Measurements from ENCODE around the gene ASIC2. TPM values are rescaled to one million over a fixed set of nuclear protein-coding genes. Genes with fewer than 3 reads are reported as not detected.

ASIC2 gene
- total RNA-seq, result under 0.01 TPM
- polyA plus RNA-seq (ENCODE audit: insufficient read depth in 1 of 8, insufficient read length in 8 of 8, low replicate concordance in 1 of 8), result under 1 TPM; 0.10 to 0.71 (median 0.17) TPM
- long read RNA-seq, donor 1, result 0 reads
- long read RNA-seq, donor 2, result 0 reads
- long read RNA-seq, donor 3, result 0 reads
- long read RNA-seq, donor 4, result 0 reads
- long read RNA-seq, donor 5, result 0 reads
- long read RNA-seq, donor 6, result 0 reads
- long read RNA-seq, donor 7, result 0 reads
- long read RNA-seq, donor 8, result 0 reads
- long read RNA-seq, donor 9, result 0 reads
- long read RNA-seq, donor 10, result 0 reads
- long read RNA-seq, donor 11, result 0 reads

DNA sequence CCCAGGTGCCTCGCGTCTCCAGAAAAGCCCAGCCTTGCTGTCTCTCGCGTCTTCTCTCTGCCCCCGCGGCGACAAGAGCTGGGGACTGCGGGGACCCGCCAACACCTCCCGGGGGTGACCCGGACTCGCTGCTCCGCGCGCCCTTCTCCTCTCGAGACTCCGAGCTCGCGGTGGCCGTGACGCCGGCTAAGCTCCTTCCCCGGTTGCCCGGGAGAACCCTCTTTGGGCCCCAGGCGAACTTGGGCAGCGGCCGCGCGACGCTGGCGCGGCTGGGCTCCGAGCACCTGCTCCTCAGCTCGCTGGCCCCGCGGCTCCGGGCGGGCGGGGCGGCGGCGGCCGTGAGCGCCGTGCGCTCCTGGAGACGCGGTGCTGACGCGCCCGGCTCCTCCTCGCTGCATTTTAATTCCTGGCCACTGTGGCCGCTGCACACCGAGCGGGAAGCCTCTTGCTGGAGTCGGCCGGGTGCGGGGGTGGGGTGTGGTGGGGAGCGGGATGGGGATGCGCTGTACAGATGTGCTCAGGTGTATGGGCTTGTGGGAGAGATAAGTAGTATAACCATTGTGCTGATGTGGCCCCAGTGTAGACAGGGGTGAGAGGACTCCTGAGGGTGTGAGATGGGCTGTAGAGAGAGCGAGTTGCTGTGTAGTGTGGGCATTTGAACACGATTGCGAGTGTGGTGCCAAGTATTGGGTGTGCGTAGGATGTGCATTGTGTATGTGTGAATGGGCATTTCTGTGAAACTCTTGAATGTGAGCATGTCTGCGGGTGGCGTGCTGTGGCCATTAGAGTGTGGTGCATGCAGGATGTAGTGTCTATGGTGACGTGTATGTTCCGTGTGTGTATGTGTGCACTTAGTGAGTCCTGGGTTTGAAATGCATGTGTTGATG is at the start of gene ASIC2:
Gene ASIC2, minus strand, starts transcription at position 315 of the 887 bp plus-strand sequence.
- no peak within 1 kb of the TSS for H3K4me3 ChIP-seq (ENCODE audit: low read length)
- H3K27ac ChIP-seq (ENCODE audit: low read length), result no peak within 1 kb of the TSS
- H3K9me3 ChIP-seq (replicated peaks; ENCODE audit: control insufficient read depth, low read depth, low read length), result no peaks in the 10 kb centered on the region
- no peaks in the 10 kb centered on the region for H3K36me3 ChIP-seq (ENCODE audit: control insufficient read depth, insufficient read depth, low read length)
- WGBS (ENCODE audit: insufficient coverage), result 6% methylated on average over 65 of the region's 68 CpGs
- H3K27me3 ChIP-seq (ENCODE audit: control insufficient read depth, insufficient read depth, low read length), result peaks cover 68% of the 10 kb centered on the region
- peak; percentile 10 for DNase-seq
- peaks cover 4% of the 10 kb centered on the region for H3K4me1 ChIP-seq (ENCODE audit: control insufficient read depth, insufficient read depth, low read length)

DNA sequence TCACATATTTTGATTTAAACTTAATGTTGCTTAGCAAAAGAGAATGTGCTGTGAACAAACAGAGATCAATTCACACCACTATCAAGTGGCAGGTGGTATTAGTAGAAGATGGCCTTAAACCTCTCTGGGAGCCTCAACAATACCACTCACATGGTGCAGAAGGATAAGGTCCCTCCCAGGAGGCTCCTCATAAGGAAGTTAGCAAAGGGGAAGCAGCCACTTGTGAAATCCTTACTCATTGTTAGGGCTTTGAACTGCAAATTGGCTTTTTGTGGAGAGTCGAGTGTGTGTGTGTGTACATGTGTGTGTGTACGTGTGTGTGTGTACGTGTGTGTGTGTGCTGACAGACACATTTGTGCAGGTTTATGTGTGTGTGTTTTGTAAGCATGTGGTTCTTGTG is 48.9 kb upstream of the ASIC2 start:
- no peaks in the 10 kb centered on the region for H3K4me1 ChIP-seq (ENCODE audit: control insufficient read depth, insufficient read depth, low read length)
- H3K27ac ChIP-seq (ENCODE audit: low read length), result no peak overlapping the region
- 71% methylated on average over 3 of the region's 3 CpGs for WGBS (ENCODE audit: insufficient coverage)
- H3K27me3 ChIP-seq (ENCODE audit: control insufficient read depth, insufficient read depth, low read length), result peaks cover 2% of the 10 kb centered on the region
- H3K9me3 ChIP-seq (replicated peaks; ENCODE audit: control insufficient read depth, low read depth, low read length), result no peaks in the 10 kb centered on the region
- H3K4me3 ChIP-seq (ENCODE audit: low read length), result no peak overlapping the region
- DNase-seq, result no peak
- H3K36me3 ChIP-seq (ENCODE audit: control insufficient read depth, insufficient read depth, low read length), result no peaks in the 10 kb centered on the region

DNA sequence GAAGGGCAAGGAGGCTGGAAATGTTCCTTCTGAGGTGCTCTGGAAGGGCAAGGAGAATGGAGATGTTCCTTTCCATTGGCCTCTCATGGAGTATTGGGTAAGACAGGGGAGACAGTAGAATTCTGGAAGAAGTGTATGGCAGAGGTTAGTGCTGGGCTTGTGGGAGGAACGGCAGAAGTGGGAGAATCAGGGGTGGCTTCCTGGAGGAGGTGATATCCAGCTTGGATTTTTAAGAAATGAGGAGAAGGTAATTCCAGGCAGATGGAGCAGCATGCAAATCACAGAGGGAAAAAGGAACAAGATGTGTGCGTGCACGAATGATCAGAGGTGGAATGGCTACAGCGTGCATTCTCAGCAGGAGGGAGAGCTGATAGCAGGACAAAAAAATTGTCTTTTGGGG is 45.1 kb upstream of the ASIC2 start:
- Histone ChIP-seq H3K9me3 (replicated peaks; ENCODE audit: control insufficient read depth, low read depth, low read length) (no peaks in the 10 kb centered on the region), H3K4me1 (ENCODE audit: control insufficient read depth, insufficient read depth, low read length) (no peaks in the 10 kb centered on the region), H3K27ac (ENCODE audit: low read length) (no peak overlapping the region), H3K4me3 (ENCODE audit: low read length) (no peak overlapping the region), H3K36me3 (ENCODE audit: control insufficient read depth, insufficient read depth, low read length) (no peaks in the 10 kb centered on the region), H3K27me3 (ENCODE audit: control insufficient read depth, insufficient read depth, low read length) (peaks cover 6% of the 10 kb centered on the region)
- 65% methylated on average over 4 of the region's 4 CpGs for WGBS (ENCODE audit: insufficient coverage)
- DNase-seq, result no peak

DNA sequence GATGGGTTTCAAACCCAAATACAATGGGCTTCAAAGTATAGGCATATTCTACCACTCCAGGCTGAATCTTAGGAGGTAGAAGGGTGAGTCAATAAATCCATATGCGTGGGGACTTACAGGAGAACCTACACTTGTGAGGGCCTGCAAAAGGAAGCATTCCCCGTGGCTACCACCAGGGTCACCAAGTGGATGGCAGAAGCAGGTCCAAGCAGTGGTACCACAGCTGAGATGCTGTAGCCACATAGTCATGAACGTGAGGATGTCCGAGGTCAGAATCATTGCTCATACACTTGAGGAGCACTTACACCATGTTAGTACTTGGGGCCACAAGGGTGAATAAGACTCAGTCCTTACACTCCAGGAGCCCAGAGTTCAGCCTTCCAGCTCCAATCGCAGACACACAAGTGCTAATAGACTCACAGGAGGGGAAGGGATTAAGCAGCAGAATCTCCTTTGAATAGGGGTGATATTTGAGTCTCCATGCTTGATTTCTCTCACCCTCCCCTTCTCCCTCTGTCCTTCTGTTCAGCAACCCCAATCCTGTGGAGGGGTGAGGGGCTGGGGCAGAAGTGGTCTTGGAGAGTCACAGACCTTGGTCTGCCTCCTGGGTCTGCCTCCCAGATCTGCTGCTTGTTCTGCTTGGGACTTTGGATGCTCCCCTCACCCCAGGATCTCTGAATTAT is 42.5 kb upstream of the ASIC2 start:
- peaks cover 6% of the 10 kb centered on the region for H3K27me3 ChIP-seq (ENCODE audit: control insufficient read depth, insufficient read depth, low read length)
- no peak overlapping the region for H3K4me3 ChIP-seq (ENCODE audit: low read length)
- DNase-seq, result no peak
- 39% methylated on average over 4 of the region's 5 CpGs for WGBS (ENCODE audit: insufficient coverage)
- no peaks in the 10 kb centered on the region for H3K9me3 ChIP-seq (replicated peaks; ENCODE audit: control insufficient read depth, low read depth, low read length)
- no peaks in the 10 kb centered on the region for H3K36me3 ChIP-seq (ENCODE audit: control insufficient read depth, insufficient read depth, low read length)
- no peaks in the 10 kb centered on the region for H3K4me1 ChIP-seq (ENCODE audit: control insufficient read depth, insufficient read depth, low read length)
- H3K27ac ChIP-seq (ENCODE audit: low read length), result no peak overlapping the region

GRCh38 chr17:33334703-33335102 is 41.6 kb upstream of the ASIC2 start:
- Histone ChIP-seq H3K27me3 (ENCODE audit: control insufficient read depth, insufficient read depth, low read length) (peaks cover 7% of the 10 kb centered on the region), H3K4me1 (ENCODE audit: control insufficient read depth, insufficient read depth, low read length) (no peaks in the 10 kb centered on the region), H3K36me3 (ENCODE audit: control insufficient read depth, insufficient read depth, low read length) (no peaks in the 10 kb centered on the region), H3K27ac (ENCODE audit: low read length) (no peak overlapping the region), H3K9me3 (replicated peaks; ENCODE audit: control insufficient read depth, low read depth, low read length) (no peaks in the 10 kb centered on the region), H3K4me3 (ENCODE audit: low read length) (no peak overlapping the region)
- DNase-seq, result no peak
- 75% methylated on average over 3 of the region's 4 CpGs for WGBS (ENCODE audit: insufficient coverage)

DNA sequence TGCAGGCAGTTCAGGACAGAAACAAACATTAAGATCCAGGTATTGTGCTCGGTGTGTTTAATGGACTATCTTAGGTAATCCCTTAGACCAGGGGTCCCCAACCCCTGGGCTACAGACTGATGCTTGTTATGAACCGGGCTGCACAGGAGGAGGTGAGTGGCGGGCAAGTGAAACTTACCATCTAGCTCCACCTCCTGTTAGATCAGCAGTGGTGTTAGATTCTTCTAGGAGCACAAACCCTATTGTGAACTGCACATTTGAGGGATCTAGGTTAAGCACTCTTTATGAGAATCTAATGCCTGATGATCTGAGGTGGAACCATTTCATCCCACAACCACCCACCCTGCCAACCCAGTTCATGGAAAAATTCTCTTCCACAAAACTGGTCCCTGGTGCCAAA is 37.8 kb upstream of the ASIC2 start:
- 80% methylated on average over 1 of the region's 3 CpGs for WGBS (ENCODE audit: insufficient coverage)
- Histone ChIP-seq H3K9me3 (replicated peaks; ENCODE audit: control insufficient read depth, low read depth, low read length) (no peaks in the 10 kb centered on the region), H3K4me3 (ENCODE audit: low read length) (no peak overlapping the region), H3K36me3 (ENCODE audit: control insufficient read depth, insufficient read depth, low read length) (no peaks in the 10 kb centered on the region), H3K27me3 (ENCODE audit: control insufficient read depth, insufficient read depth, low read length) (peaks cover 4% of the 10 kb centered on the region), H3K27ac (ENCODE audit: low read length) (no peak overlapping the region), H3K4me1 (ENCODE audit: control insufficient read depth, insufficient read depth, low read length) (no peaks in the 10 kb centered on the region)
- no peak for DNase-seq

DNA sequence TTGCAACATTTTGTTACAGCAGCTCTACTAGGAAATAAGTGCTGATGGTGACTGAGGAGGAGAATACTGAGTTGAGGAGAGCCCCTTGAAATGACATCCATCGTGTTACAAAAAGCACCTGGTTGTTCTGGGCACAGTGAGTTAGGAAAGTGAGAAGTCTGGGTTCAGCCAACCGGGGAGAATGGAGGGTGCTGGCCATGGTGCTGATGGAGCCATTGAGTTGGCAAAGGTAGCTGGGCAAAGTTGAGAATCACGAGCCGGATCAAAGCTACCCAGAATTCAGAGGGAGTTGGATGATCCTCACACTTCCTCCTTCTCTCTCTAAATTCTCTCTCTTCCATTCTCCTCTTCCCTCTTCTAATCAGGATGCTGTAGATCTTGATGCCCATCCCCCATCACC is 35.0 kb upstream of the ASIC2 start:
- 30% methylated on average over 1 of the region's 4 CpGs for WGBS (ENCODE audit: insufficient coverage)

GRCh38 chr17:33324736-33325135 is 31.6 kb upstream of the ASIC2 start:
- Histone ChIP-seq H3K9me3 (replicated peaks; ENCODE audit: control insufficient read depth, low read depth, low read length) (no peaks in the 10 kb centered on the region), H3K27ac (ENCODE audit: low read length) (no peak overlapping the region), H3K27me3 (ENCODE audit: control insufficient read depth, insufficient read depth, low read length) (no peaks in the 10 kb centered on the region), H3K4me3 (ENCODE audit: low read length) (no peak overlapping the region), H3K4me1 (ENCODE audit: control insufficient read depth, insufficient read depth, low read length) (no peaks in the 10 kb centered on the region), H3K36me3 (ENCODE audit: control insufficient read depth, insufficient read depth, low read length) (no peaks in the 10 kb centered on the region)
- WGBS (ENCODE audit: insufficient coverage), result no CpG with 5 or more reads among the region's 3 CpGs
- DNase-seq, result no peak

More for the DNA sequence above, 35.0 kb upstream of the ASIC2 start:
- Histone ChIP-seq H3K9me3 (replicated peaks; ENCODE audit: control insufficient read depth, low read depth, low read length) (no peaks in the 10 kb centered on the region), H3K27me3 (ENCODE audit: control insufficient read depth, insufficient read depth, low read length) (peaks cover 3% of the 10 kb centered on the region), H3K4me1 (ENCODE audit: control insufficient read depth, insufficient read depth, low read length) (no peaks in the 10 kb centered on the region), H3K4me3 (ENCODE audit: low read length) (no peak overlapping the region), H3K27ac (ENCODE audit: low read length) (no peak overlapping the region), H3K36me3 (ENCODE audit: control insufficient read depth, insufficient read depth, low read length) (no peaks in the 10 kb centered on the region)
- DNase-seq, result peak; percentile 11

DNA sequence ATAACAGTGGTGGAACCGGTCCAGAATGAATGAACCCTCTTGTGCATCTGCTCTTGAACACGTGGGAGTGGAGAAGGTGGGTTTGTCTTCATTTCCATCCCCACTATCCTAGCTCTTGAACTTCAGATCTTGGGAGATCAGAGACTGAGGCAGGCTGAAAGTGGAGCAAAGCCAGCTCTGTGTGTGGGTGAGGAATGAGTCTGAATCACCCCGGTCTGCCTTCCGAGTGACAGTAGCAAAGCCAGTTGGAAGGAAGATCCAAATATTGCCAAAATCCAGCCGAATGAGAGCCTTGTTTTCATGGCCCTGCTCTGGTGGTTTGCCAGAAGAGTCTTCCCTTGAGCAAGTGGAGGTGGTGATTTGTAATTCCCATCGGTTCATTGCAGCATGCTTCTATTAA is 29.0 kb upstream of the ASIC2 start:
- no peaks in the 10 kb centered on the region for H3K9me3 ChIP-seq (replicated peaks; ENCODE audit: control insufficient read depth, low read depth, low read length)
- H3K27me3 ChIP-seq (ENCODE audit: control insufficient read depth, insufficient read depth, low read length), result peaks cover 9% of the 10 kb centered on the region
- DNase-seq, result no peak
- H3K36me3 ChIP-seq (ENCODE audit: control insufficient read depth, insufficient read depth, low read length), result no peaks in the 10 kb centered on the region
- 51% methylated on average over 2 of the region's 6 CpGs for WGBS (ENCODE audit: insufficient coverage)
- H3K4me1 ChIP-seq (ENCODE audit: control insufficient read depth, insufficient read depth, low read length), result no peaks in the 10 kb centered on the region
- no peak overlapping the region for H3K4me3 ChIP-seq (ENCODE audit: low read length)
- no peak overlapping the region for H3K27ac ChIP-seq (ENCODE audit: low read length)

GRCh38 chr17:33318241-33318640 is 25.1 kb upstream of the ASIC2 start:
- Histone ChIP-seq H3K27ac (ENCODE audit: low read length) (no peak overlapping the region), H3K36me3 (ENCODE audit: control insufficient read depth, insufficient read depth, low read length) (no peaks in the 10 kb centered on the region), H3K4me1 (ENCODE audit: control insufficient read depth, insufficient read depth, low read length) (no peaks in the 10 kb centered on the region), H3K27me3 (ENCODE audit: control insufficient read depth, insufficient read depth, low read length) (peaks cover 12% of the 10 kb centered on the region), H3K4me3 (ENCODE audit: low read length) (no peak overlapping the region), H3K9me3 (replicated peaks; ENCODE audit: control insufficient read depth, low read depth, low read length) (no peaks in the 10 kb centered on the region)
- no peak for DNase-seq
- whole genome bisulfite sequencing (ENCODE audit: insufficient coverage), result 100% methylated on average over 1 of the region's 3 CpGs

Measured in muscle of leg (tissue), 16 donors.